Left lung (tissue), 10 donors: ENCODE measurements around the gene CDR2L. TPM values are rescaled to one million over a fixed set of nuclear protein-coding genes. Genes with fewer than 3 reads are reported as not detected.

ENCODE experiments used
- ATAC-seq: fragments of 200-7000 bp; cut with Tn5 transposase; one replicate; pipeline ENCODE4 v1.9.1; 2020; ENCODE audit warnings: moderate library complexity
- DNase-seq, 4 donors: peaks; one replicate each; pipeline ENCODE4 v3.0.0-alpha.2; 2013 to 2020
- H3K27ac ChIP-seq, 2 donors: fragments of 200-600 bp; sonication (generic) in 1 of 2; one replicate each; pipeline versions ENCODE4 v1.5.0 to v1.8.0; 2020 to 2021
- H3K27me3 ChIP-seq, 2 donors: fragments of 200-600 bp; sonication (generic) in 1 of 2; one replicate each; pipeline versions ENCODE4 v1.5.0 to v1.8.0; 2020 to 2021
- H3K36me3 ChIP-seq, 2 donors: fragments of 200-600 bp; sonication (generic) in 1 of 2; one replicate each; pipeline versions ENCODE4 v1.5.0 to v1.8.0; 2020 to 2021
- H3K4me1 ChIP-seq, 2 donors: fragments of 200-600 bp; one replicate each; pipeline ENCODE4 v1.8.0; 2021
- H3K4me3 ChIP-seq, 2 donors: fragments of 200-600 bp; sonication (generic) in 1 of 2; one replicate each; pipeline versions ENCODE4 v1.5.0 to v1.8.0; 2020 to 2021; ENCODE audit warnings: mild to moderate bottlenecking in 1 of 2
- H3K9me3 ChIP-seq, 2 donors: fragments of 200-600 bp; sonication (generic) in 1 of 2; one replicate each; pipeline versions ENCODE4 v1.5.0 to v1.8.0; 2020 to 2021
- intact Hi-C, 2 donors: fragments of 100-400 bp; cut with DNase I; formaldehyde crosslinking; loops; one replicate each; pipeline versions ENCODE4 v1.11.2 to v1.14.2; 2022
- polyA plus RNA-seq, 6 donors: library from polyadenylated mRNA; unstranded; fragments of 120-200 nt; gene quantifications; one replicate each; pipeline ENCODE4 v1.2.1, GENCODE V29; 2013; ENCODE audit not compliant: insufficient read length in 6 of 6
- total RNA-seq, 2 donors: library from RNA; stranded (reverse); fragmentation: NEBNext Ultra II Directional; extraction: Animal tissue kit (Norgen Biotek cat#: 25700); gene quantifications; one replicate each; pipeline ENCODE4 v1.2.1, GENCODE V29; 2021
- TF ChIP-seq, protein P1 (sequence below), 2 donors: fragments of 200-600 bp; sonication (generic) in 1 of 2; IDR thresholded peaks; one replicate each; pipeline versions ENCODE4 v1.5.0 to v1.8.0; 2021; ENCODE audit warnings: antibody characterized with exemption in 2 of 2
- donor health status: DM: no; HTN: yes; CAD: no.
- donor health status: DM: no; HTN: no; CAD: no.

CDR2L gene
- total and polyA plus RNA-seq, 8 donors: 10.3 to 41.2 (median 14.8) TPM

DNA sequence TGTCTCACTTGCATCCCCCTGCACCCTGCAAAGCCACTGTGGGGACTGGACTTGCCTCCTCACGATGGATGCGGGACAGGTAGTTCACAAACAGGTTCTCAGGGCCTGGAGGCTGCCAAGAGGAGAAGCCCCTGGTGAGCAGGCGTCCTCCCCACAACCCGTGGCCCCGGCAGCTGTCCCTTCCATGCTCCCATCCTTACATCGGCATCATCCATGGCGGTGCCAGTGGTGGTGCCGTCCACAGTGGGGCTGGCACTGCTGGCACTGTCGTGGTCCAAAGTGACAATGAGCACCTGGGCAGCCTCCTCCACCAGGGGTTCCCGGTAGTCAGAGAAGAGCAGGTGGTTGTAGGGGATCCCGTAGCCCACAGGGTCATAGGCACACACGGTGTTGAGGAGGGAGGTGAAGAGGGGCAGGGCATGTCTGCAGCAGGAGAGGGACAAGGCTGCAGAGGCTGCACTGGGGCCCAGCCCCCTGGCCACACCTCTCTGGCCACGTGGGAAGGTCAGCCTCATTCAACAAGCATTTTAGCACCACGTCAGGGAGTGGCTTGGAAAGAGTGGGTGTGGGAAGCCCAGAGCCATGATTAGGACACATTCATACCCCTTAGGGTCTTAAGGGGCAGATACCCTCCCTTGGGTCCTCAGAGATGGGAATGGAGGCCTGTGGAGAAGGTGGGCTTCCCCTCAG is 27.5 kb upstream of the CDR2L start:
- Histone ChIP-seq H3K27me3 (no peaks in the 10 kb centered on the region), H3K4me3 (no peak overlapping the region), H3K27ac (no peak overlapping the region), H3K9me3 (peaks cover 0 to 6% of the 10 kb centered on the region in 2 donors), H3K4me1 (peaks cover 0 to 13% of the 10 kb centered on the region in 2 donors), H3K36me3 (peaks cover 0 to 14% of the 10 kb centered on the region in 2 donors)
- intact Hi-C loops: no loop called here
- ATAC-seq (peak; percentile 31), DNase-seq (peak in 1 of 4 donors; percentile 72)
- TF ChIP-seq, protein P1, sequence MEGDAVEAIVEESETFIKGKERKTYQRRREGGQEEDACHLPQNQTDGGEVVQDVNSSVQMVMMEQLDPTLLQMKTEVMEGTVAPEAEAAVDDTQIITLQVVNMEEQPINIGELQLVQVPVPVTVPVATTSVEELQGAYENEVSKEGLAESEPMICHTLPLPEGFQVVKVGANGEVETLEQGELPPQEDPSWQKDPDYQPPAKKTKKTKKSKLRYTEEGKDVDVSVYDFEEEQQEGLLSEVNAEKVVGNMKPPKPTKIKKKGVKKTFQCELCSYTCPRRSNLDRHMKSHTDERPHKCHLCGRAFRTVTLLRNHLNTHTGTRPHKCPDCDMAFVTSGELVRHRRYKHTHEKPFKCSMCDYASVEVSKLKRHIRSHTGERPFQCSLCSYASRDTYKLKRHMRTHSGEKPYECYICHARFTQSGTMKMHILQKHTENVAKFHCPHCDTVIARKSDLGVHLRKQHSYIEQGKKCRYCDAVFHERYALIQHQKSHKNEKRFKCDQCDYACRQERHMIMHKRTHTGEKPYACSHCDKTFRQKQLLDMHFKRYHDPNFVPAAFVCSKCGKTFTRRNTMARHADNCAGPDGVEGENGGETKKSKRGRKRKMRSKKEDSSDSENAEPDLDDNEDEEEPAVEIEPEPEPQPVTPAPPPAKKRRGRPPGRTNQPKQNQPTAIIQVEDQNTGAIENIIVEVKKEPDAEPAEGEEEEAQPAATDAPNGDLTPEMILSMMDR (IDR thresholded peaks at IDR 0.05): no peak

DNA sequence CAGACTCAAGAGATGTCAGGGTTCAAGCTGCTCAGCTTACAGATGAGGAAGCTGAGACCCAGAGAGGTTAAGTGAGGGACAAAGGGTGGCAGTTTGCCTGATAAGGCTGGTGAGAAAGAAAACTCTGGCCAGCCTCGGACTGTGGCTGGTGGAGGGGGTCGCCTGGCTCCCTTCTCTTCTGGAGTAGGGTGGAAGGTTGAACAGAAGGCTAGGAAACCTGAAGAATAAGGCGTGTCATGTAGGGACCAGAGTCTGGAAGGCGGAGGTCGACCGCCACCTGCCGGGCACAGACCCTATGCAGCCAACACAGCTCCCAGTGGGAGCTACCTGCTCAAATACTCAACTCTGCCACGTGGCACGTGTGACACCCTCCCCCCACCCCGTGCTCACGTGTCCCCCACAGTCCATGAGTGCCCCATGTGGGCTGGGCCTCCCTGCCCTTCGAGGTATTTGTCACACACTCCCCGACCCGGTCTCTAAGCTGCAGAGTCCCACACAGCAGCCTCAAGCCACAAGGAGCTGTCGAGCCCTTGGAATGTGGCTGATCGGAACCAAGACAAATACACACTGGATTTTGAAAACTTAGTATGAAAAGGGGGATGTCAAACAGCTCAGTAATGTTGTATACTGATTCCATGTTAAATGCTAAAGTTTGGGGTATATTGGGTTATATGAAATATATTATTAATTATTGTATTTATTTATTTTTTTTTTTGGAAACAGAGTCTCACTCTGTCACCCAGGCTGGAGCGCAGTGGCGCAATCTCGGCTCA is 26.7 kb upstream of the CDR2L start:
- intact Hi-C loops: no loop called here
- H3K9me3 ChIP-seq: peaks cover 0 to 6% of the 10 kb centered on the region in 2 donors
- no peaks in the 10 kb centered on the region for H3K27me3 ChIP-seq
- TF ChIP-seq, protein P1 (IDR thresholded peaks at IDR 0.05): peak; percentile 22 to 39
- H3K36me3 ChIP-seq: peaks cover 0 to 7% of the 10 kb centered on the region in 2 donors
- no peak overlapping the region for H3K27ac ChIP-seq
- H3K4me1 ChIP-seq: peaks cover 0 to 13% of the 10 kb centered on the region in 2 donors
- H3K4me3 ChIP-seq: no peak overlapping the region
- ATAC-seq (peak; percentile 72), DNase-seq (peak in 3 of 4 donors; percentile 58 to 80 (median 79))

DNA sequence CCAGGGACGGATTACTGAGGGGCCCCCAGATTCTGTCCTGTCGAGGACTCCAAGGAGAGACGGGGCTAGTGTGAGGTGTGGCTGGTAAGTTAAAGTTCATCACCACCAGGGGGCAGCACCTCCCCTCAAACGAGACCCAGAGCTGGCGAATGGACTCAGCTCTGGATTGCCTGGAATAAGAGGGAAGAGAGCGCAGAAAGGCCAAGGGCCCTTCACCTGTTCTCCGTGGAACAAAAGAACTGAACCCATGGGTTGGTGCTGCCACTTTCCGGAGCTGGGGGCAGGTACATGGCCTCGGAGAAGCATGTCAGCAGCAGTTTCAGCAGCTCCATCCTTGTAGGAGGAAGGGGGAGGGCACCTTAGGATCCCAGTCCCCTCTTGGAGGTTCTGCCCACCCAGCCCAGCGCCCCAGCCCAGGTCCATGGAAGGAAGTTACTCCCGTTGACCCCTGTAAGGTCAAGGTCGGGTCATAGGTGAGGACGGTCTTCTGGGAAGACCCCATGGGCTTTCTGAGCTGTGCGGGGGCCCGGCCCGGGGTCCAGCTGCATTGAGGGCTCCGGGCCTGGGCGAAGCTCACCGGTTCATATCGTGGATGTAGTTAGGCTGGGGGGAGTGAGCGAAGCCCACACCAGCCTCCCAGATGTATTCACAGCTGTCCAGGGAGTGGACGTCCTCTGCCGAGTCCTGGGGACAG is 25.6 kb upstream of the CDR2L start:
- peaks cover 0 to 13% of the 10 kb centered on the region in 2 donors for H3K4me1 ChIP-seq
- peak; percentile 88 for ATAC-seq
- H3K9me3 ChIP-seq: no peaks in the 10 kb centered on the region
- H3K36me3 ChIP-seq: peaks cover 0 to 7% of the 10 kb centered on the region in 2 donors
- no peaks in the 10 kb centered on the region for H3K27me3 ChIP-seq
- no peak overlapping the region for H3K27ac ChIP-seq
- peak; percentile 77 to 91 (median 86) for DNase-seq
- intact Hi-C loops: no loop called here
- TF ChIP-seq, protein P1 (IDR thresholded peaks at IDR 0.05): peak; percentile 82 to 89
- no peak overlapping the region for H3K4me3 ChIP-seq

DNA sequence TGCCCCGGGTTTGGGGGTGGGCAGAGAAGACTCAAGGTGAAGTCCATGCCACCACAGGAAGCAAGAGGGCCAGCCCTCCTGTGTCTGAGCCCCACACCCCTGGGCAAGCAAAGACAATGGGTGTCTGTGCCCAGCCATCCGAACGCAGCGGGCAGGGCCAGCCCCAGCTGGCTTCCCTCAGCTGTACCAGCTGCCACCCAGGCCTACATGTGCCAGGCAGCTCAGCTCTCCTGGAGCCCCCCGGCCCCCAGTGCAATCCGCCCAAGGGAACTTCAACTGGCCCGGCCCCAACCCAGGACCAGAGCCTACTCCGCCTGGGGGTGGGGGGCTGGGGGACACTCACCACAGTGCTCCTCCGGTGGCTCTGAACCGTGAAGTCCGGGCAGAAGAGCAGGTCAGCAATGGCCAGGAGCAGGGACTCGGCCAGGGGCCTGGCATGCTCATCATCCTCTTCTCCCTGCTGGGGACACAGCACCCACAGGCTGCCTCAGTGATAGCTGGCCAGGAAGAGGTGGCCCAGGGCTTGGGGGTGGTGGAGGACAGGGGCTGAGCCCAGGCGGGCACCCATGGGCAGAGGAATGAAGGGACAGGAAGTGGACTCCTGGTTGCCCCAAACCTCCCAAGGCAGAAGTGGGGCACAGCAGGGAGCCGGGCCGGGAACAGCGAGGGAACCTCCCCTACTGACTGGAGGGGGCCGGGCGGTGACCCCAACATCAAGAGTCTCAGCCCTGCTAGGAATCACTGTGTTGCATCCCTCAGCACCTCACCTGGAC is 24.6 kb upstream of the CDR2L start:
- Histone ChIP-seq H3K4me3 (no peak overlapping the region), H3K27me3 (no peaks in the 10 kb centered on the region), H3K36me3 (peaks cover 0 to 7% of the 10 kb centered on the region in 2 donors), H3K4me1 (peaks cover 0 to 13% of the 10 kb centered on the region in 2 donors), H3K27ac (no peak overlapping the region), H3K9me3 (no peaks in the 10 kb centered on the region)
- DNase-seq (no peak), ATAC-seq (no peak)
- intact Hi-C loops: no loop called here
- TF ChIP-seq, protein P1 (IDR thresholded peaks at IDR 0.05): peak in 1 of 2 donors; percentile 3
